Esophagus squamous epithelium (tissue), 5 donors: ENCODE measurements around the gene KIF2C. TPM values are rescaled to one million over a fixed set of nuclear protein-coding genes. Genes with fewer than 3 reads are reported as not detected.

Experiments used
- DNase-seq: peaks from one replicate; lab custom pipeline; 2025; lab: John Stamatoyannopoulos, UW
- H3K27ac ChIP-seq, 4 donors: fragments of 200-600 bp; sonication (generic); one replicate each; pipeline ENCODE4 v1.5.1; 2016 to 2019; ENCODE audit warnings: mild to moderate bottlenecking in 1 of 4
- H3K27me3 ChIP-seq, 4 donors: fragments of 200-600 bp; sonication (generic); 1 replicate in 3 of 4; 2 replicates in 1 of 4; pipeline versions ENCODE4 v1.5.1 to v1.6.0; 2017 to 2021; ENCODE audit warnings: antibody characterized with exemption in 1 of 4
- H3K36me3 ChIP-seq, 3 donors: fragments of 200-600 bp; sonication (generic); one replicate each; pipeline ENCODE4 v1.5.1; 2016 to 2019
- H3K4me1 ChIP-seq, 3 donors: fragments of 200-600 bp; sonication (generic); one replicate each; pipeline ENCODE4 v1.5.1; 2017 to 2019
- H3K4me3 ChIP-seq, 4 donors: fragments of 200-600 bp; sonication (generic); 1 replicate in 3 of 4; 2 replicates in 1 of 4; pipeline ENCODE4 v1.5.1; 2016 to 2019; ENCODE audit warnings: mild to moderate bottlenecking in 2 of 4, moderate library complexity in 1 of 4
- H3K9me3 ChIP-seq, 3 donors: fragments of 200-600 bp; sonication (generic); one replicate each; pipeline ENCODE4 v1.5.1; 2016 to 2019
- CTCF ChIP-seq, 6 experiments: fragments of 450-650 bp in 4 of 6; fragments of 200-600 bp in 2 of 6; sonication (generic) in 2 of 6; IDR thresholded peaks; one replicate each; pipeline ENCODE4 v1.5.1; 2016 to 2019; ENCODE audit warnings: antibody characterized with exemption in 6 of 6, mild to moderate bottlenecking in 4 of 6, moderate library complexity in 4 of 6
- POLR2A ChIP-seq, 4 donors: fragments of 450-650 bp; IDR thresholded peaks; one replicate each; pipeline ENCODE4 v1.6.1; 2017; ENCODE audit warnings: antibody characterized with exemption in 4 of 4, mild to moderate bottlenecking in 4 of 4, moderate library complexity in 3 of 4
- WGBS, 2 donors: methylation state at CpG; one replicate each; pipeline ENCODE4 v1.1.5; 2018; 5-methylcytosine and 5-hydroxymethylcytosine counted together
- intact Hi-C: fragments of 100-400 bp; cut with DNase I; formaldehyde crosslinking; loops from one replicate; pipeline ENCODE4 v1.15.0; 2022
- total RNA-seq, 4 donors: library from RNA; depleted of rRNA; stranded (reverse); fragments of >200 nt; gene quantifications; one replicate each; pipeline ENCODE4 v1.1.0, GENCODE V29; 2016
- donor health status: DM: yes; HTN: yes; CAD: no.

Gene KIF2C
- total RNA-seq, 4 donors from 2014 or later, result 4.8 to 17.9 (median 9.4) TPM

- no peak for TF ChIP-seq POLR2A (IDR thresholded peaks at IDR 0.05)
- no peak for TF ChIP-seq CTCF (IDR thresholded peaks at IDR 0.05)
- H3K27me3 ChIP-seq, result no peaks in the 10 kb centered on the region
- WGBS, 2 donors, result 20 to 33% methylated on average over 4 to 10 of the region's 12 CpGs
- no peak for DNase-seq
- peaks cover 17 to 46% (median 23%) of the 10 kb centered on the region in 3 donors for H3K4me1 ChIP-seq
- no peaks in the 10 kb centered on the region for H3K9me3 ChIP-seq
- peaks cover 10 to 53% (median 36%) of the 10 kb centered on the region in 3 donors for H3K36me3 ChIP-seq
- H3K4me3 ChIP-seq, result peak overlapping the region; percentile 59 to 99 (median 81)
- H3K27ac ChIP-seq, result peak overlapping the region; percentile 92 to 100 (median 96)
- intact Hi-C loops, result loop anchor here (5.0 kb wide), 1 partner anchor 44 kb away; the partner anchor contains the start of gene RNU5D-1
Observed at GRCh38 chr1:44776730-44777068, 37.1 kb downstream of the KIF2C start.

GRCh38 chr1:44777547-44777946 is 37.9 kb downstream of the KIF2C start:
- TF ChIP-seq CTCF (IDR thresholded peaks at IDR 0.05) (no peak), POLR2A (IDR thresholded peaks at IDR 0.05) (no peak)
- Histone ChIP-seq H3K9me3 (no peaks in the 10 kb centered on the region), H3K27me3 (no peaks in the 10 kb centered on the region), H3K4me1 (peaks cover 17 to 46% (median 23%) of the 10 kb centered on the region in 3 donors), H3K36me3 (peaks cover 10 to 59% (median 36%) of the 10 kb centered on the region in 3 donors), H3K27ac (peak overlapping the region in 3 of 4 donors; percentile 92 to 100 (median 97)), H3K4me3 (peak overlapping the region in 3 of 4 donors; percentile 59 to 99 (median 80))
- no peak for DNase-seq
- WGBS, 2 donors, result 57 to 61% methylated on average over 8 to 14 of the region's 14 CpGs
- intact Hi-C loops, result loop anchor here (5.0 kb wide), 1 partner anchor 45 kb away; the partner anchor contains the start of gene RNU5D-1

- peak overlapping the region in 1 of 4 donors; percentile 80 for H3K4me3 ChIP-seq
- H3K27ac ChIP-seq, result peak overlapping the region in 3 of 4 donors; percentile 92 to 100 (median 97)
- WGBS, 2 donors, result 62 to 72% methylated on average over 13 of the region's 13 CpGs
- TF ChIP-seq POLR2A (IDR thresholded peaks at IDR 0.05) (no peak), CTCF (IDR thresholded peaks at IDR 0.05) (no peak)
- no peak for DNase-seq
- H3K4me1 ChIP-seq, result peaks cover 17 to 47% (median 23%) of the 10 kb centered on the region in 3 donors
- no peaks in the 10 kb centered on the region for H3K27me3 ChIP-seq
- H3K9me3 ChIP-seq, result no peaks in the 10 kb centered on the region
- intact Hi-C loops, result loop anchor here (5.0 kb wide), 1 partner anchor 46 kb away; the partner anchor contains the start of gene RNU5D-1
- peaks cover 10 to 59% (median 36%) of the 10 kb centered on the region in 3 donors for H3K36me3 ChIP-seq
Observed at GRCh38 chr1:44777969-44778635, 38.5 kb downstream of the KIF2C start.

GRCh38 chr1:44778705-44779576 is 39.3 kb downstream of the KIF2C start:
- H3K4me3 ChIP-seq, result no peak overlapping the region
- TF ChIP-seq CTCF (IDR thresholded peaks at IDR 0.05) (no peak), POLR2A (IDR thresholded peaks at IDR 0.05) (no peak)
- WGBS, 2 donors, result 81 to 88% methylated on average over 6 of the region's 6 CpGs
- DNase-seq, result no peak
- intact Hi-C loops, result loop anchor here (5.0 kb wide), 1 partner anchor 47 kb away; the partner anchor contains the start of gene RNU5D-1
- H3K36me3 ChIP-seq, result peaks cover 10 to 59% (median 36%) of the 10 kb centered on the region in 3 donors
- H3K27me3 ChIP-seq, result no peaks in the 10 kb centered on the region
- peaks cover 23 to 56% (median 29%) of the 10 kb centered on the region in 3 donors for H3K4me1 ChIP-seq
- no peaks in the 10 kb centered on the region for H3K9me3 ChIP-seq
- no peak overlapping the region for H3K27ac ChIP-seq
